ENCODE results near the gene BMP15. TPM values are rescaled to one million over a fixed set of nuclear protein-coding genes. Genes with fewer than 3 reads are reported as not detected.

BMP15 gene
- total RNA-seq, 4 donors from 2014 or later, result not detected

- intact Hi-C loops (cut with DNase I; ENCODE audit: low total_unique reads), result no loop called here
- H3K36me3 ChIP-seq, result no peaks in the 10 kb centered on the region
- DNase-seq, result no peak
- H3K4me1 ChIP-seq, result no peaks in the 10 kb centered on the region
- H3K27ac ChIP-seq, result no peak overlapping the region
- TF ChIP-seq CTCF (IDR thresholded peaks at IDR 0.05) (no peak), POLR2A (IDR thresholded peaks at IDR 0.05) (no peak)
- no peaks in the 10 kb centered on the region for H3K9me3 ChIP-seq
- H3K4me3 ChIP-seq, result no peak overlapping the region
- H3K27me3 ChIP-seq, result no peaks in the 10 kb centered on the region
Observed at GRCh38 chrX:50962156-50962555, 51.6 kb downstream of the BMP15 start.

- Histone ChIP-seq H3K27me3 (no peaks in the 10 kb centered on the region), H3K36me3 (no peaks in the 10 kb centered on the region), H3K9me3 (no peaks in the 10 kb centered on the region), H3K4me3 (no peak overlapping the region), H3K27ac (no peak overlapping the region), H3K4me1 (no peaks in the 10 kb centered on the region)
- intact Hi-C loops (cut with DNase I; ENCODE audit: low total_unique reads), result no loop called here
- no peak for DNase-seq
- TF ChIP-seq POLR2A (IDR thresholded peaks at IDR 0.05) (no peak), CTCF (IDR thresholded peaks at IDR 0.05) (no peak)
Observed at GRCh38 chrX:50963842-50964241, 53.3 kb downstream of the BMP15 start.

Other genes starting within 250 kb of the BMP15 start
- 10 to 100 TPM in 3 of 4 donors, 1 to 10 TPM in 1; 9.7 to 18.8 (median 12.5) TPM for gene SHROOM4, start 96.5 kb upstream of the BMP15 start, total RNA-seq